Measurements from ENCODE around the gene EPG5.

DNA sequence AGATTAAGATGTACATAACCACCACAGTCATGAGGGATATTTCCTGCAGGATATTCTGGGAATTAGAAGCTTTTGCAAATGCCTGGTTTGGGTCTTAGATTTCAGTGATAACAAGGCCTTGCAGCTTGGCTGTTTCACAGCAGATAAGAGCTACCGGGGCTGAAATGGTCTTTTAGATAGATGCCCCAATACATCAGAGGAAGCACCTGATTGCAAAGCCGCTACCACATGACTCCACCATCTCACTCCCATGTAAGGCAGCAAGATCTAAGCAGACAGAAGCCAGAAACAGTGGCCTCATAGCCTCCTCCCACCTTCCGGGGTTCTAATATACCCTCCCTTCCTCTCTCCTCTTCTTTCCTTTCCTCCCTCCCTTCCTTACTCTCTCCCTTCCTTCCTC is 31.1 kb upstream of the EPG5 start:
- TF ChIP-seq CTCF (IDR thresholded peaks at IDR 0.05) (no peak), POLR2A (IDR thresholded peaks at IDR 0.05) (no peak)
